Measurements from ENCODE around the gene SND1. TPM values are rescaled to one million over a fixed set of nuclear protein-coding genes. Genes with fewer than 3 reads are reported as not detected.

The SND1 gene
- total and polyA plus RNA-seq, 2 donors (not counting 1 experiment from before 2014, with no cell fraction given) = 44.4 to 165 TPM

DNA sequence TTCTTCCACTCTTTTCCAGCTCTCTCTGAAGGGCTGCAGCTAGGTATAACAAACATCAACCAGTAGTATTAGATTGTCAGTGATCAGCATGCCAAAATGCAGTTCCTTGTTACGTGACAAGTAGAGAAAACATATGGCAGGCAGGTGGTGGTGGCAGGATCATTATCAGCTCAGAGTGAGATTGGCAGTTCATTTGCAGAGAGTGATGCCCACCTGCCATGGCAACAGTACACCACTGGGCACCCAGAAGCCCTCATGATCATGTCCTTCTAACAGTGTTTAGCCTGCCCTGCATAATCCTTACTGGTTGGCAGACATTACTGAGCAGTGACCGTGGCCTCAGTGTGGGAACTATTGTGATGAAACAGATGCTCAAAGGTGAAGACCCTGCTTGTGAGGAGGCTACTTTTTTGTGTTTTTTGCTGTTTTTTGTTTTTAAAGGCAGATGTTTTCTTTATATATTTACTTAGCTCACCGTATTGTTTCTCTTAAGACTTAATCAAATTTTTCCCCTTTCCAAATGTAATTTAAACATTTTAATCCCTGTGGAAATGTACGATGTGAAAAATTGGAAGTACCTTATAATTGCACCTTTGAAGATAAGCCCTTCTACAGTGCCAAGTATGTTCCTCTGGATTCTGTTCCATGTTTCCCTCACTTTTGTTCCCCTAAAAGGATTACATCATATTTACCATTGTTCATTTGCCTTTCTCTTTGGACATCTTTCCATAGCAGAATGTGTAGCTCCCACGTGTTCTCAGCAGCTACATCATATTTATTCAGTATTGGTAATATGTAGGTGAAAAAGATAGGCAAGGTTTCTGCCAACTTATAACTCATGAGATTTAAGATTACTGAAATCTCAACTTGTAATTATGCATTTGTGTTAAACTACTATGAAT lies 179.6 kb downstream of the SND1 start:
- H3K27me3 Mint-ChIP-seq = no peaks in the 10 kb centered on the region
- peaks cover 4% of the 10 kb centered on the region for H4K20me1 ChIP-seq (ENCODE audit: control insufficient read depth, insufficient read depth, low read length, poor library complexity, severe bottlenecking)
- H3K4me1 ChIP-seq (ENCODE audit: control insufficient read depth in 2 of 2, insufficient read depth in 2 of 2, low read length in 2 of 2) = peaks cover 6 to 7% of the 10 kb centered on the region in 2 donors
- no peak overlapping the region for H3K4me3 Mint-ChIP-seq
- WGBS (ENCODE audit: insufficient coverage) = 100% methylated on average over 1 of the region's 5 CpGs
- ChIA-PET CTCF (interaction anchor here (1.5 kb wide), 1 partner anchor 15 kb away, joined by 3 read pairs; no protein-coding TSS in a partner anchor), POLR2A (no interaction called here)
- intact Hi-C loops (cut with micrococcal nuclease) = no loop called here
- H3K27ac ChIP-seq (ENCODE audit: low read length in 2 of 2) = no peak overlapping the region
- peaks cover 0 to 1% (median 1%) of the 10 kb centered on the region in 3 donors for H3K9me3 ChIP-seq (ENCODE audit: control extremely low read depth in 1 of 3, control insufficient read depth in 2 of 3, insufficient read depth in 1 of 3, low read length in 2 of 3)
- no peaks in the 10 kb centered on the region for H3K36me3 ChIP-seq (replicated peaks in 1 of 2; ENCODE audit: control extremely low read depth in 1 of 2, control insufficient read depth in 1 of 2, extremely low read depth in 1 of 2, insufficient read depth in 2 of 2, low read length in 1 of 2)
- H3K4me1 Mint-ChIP-seq = peaks cover 18% of the 10 kb centered on the region
- H3K27ac Mint-ChIP-seq = no peak overlapping the region
- H3K79me2 ChIP-seq (ENCODE audit: control insufficient read depth, insufficient read depth, low read length) = peaks cover 47% of the 10 kb centered on the region
- ATAC-seq (ENCODE audit: low read depth) (no peak), DNase-seq (no peak)
- H3K9ac ChIP-seq (ENCODE audit: low read length) = no peak overlapping the region
- no peaks in the 10 kb centered on the region for H3K9me3 Mint-ChIP-seq (ENCODE audit: insufficient read depth)
- H3K4me3 ChIP-seq (ENCODE audit: control extremely low read depth in 1 of 5, extremely low read depth in 1 of 5, insufficient read depth in 1 of 5, low read depth in 2 of 5, low read length in 4 of 5) = no peak overlapping the region
- no peaks in the 10 kb centered on the region for H3K27me3 ChIP-seq (replicated peaks in 1 of 4; ENCODE audit: control extremely low read depth in 1 of 4, control insufficient read depth in 3 of 4, insufficient read depth in 4 of 4, low read length in 3 of 4)
- TF ChIP-seq, protein P1, sequence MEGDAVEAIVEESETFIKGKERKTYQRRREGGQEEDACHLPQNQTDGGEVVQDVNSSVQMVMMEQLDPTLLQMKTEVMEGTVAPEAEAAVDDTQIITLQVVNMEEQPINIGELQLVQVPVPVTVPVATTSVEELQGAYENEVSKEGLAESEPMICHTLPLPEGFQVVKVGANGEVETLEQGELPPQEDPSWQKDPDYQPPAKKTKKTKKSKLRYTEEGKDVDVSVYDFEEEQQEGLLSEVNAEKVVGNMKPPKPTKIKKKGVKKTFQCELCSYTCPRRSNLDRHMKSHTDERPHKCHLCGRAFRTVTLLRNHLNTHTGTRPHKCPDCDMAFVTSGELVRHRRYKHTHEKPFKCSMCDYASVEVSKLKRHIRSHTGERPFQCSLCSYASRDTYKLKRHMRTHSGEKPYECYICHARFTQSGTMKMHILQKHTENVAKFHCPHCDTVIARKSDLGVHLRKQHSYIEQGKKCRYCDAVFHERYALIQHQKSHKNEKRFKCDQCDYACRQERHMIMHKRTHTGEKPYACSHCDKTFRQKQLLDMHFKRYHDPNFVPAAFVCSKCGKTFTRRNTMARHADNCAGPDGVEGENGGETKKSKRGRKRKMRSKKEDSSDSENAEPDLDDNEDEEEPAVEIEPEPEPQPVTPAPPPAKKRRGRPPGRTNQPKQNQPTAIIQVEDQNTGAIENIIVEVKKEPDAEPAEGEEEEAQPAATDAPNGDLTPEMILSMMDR (IDR thresholded peaks at IDR 0.05) = no peak
- no peak for TF ChIP-seq EZH2 (IDR thresholded peaks at IDR 0.05; ENCODE audit: borderline replicate concordance, insufficient read depth, low read depth, low read length, poor library complexity, severe bottlenecking)
- no peak overlapping the region for H3K4me2 ChIP-seq (replicated peaks; ENCODE audit: low read depth, low read length, poor library complexity, severe bottlenecking)
- H2AFZ ChIP-seq (ENCODE audit: insufficient read depth, low read depth, low read length, poor library complexity, severe bottlenecking) = no peak overlapping the region

- H3K4me2 ChIP-seq (replicated peaks; ENCODE audit: low read depth, low read length, poor library complexity, severe bottlenecking) = no peak overlapping the region
- H3K4me3 ChIP-seq (ENCODE audit: control extremely low read depth in 1 of 5, extremely low read depth in 1 of 5, insufficient read depth in 1 of 5, low read depth in 2 of 5, low read length in 4 of 5) = no peak overlapping the region
- ATAC-seq (ENCODE audit: low read depth) (no peak), DNase-seq (no peak)
- Mint-ChIP-seq H3K4me3 (no peak overlapping the region), H3K9me3 (ENCODE audit: insufficient read depth) (peaks cover 2% of the 10 kb centered on the region), H3K4me1 (peaks cover 18% of the 10 kb centered on the region), H3K27ac (no peak overlapping the region), H3K27me3 (no peaks in the 10 kb centered on the region)
- H3K9me3 ChIP-seq (ENCODE audit: control extremely low read depth in 1 of 3, control insufficient read depth in 2 of 3, insufficient read depth in 1 of 3, low read length in 2 of 3) = peaks cover 3 to 11% (median 3%) of the 10 kb centered on the region in 3 donors
- peaks cover 6 to 7% of the 10 kb centered on the region in 2 donors for H3K4me1 ChIP-seq (ENCODE audit: control insufficient read depth in 2 of 2, insufficient read depth in 2 of 2, low read length in 2 of 2)
- no peaks in the 10 kb centered on the region for H3K27me3 ChIP-seq (replicated peaks in 1 of 4; ENCODE audit: control extremely low read depth in 1 of 4, control insufficient read depth in 3 of 4, insufficient read depth in 4 of 4, low read length in 3 of 4)
- TF ChIP-seq, protein P1 (IDR thresholded peaks at IDR 0.05) = no peak
- TF ChIP-seq EZH2 (IDR thresholded peaks at IDR 0.05; ENCODE audit: borderline replicate concordance, insufficient read depth, low read depth, low read length, poor library complexity, severe bottlenecking) = no peak
- CTCF ChIA-PET = no interaction called here
- H4K20me1 ChIP-seq (ENCODE audit: control insufficient read depth, insufficient read depth, low read length, poor library complexity, severe bottlenecking) = no peaks in the 10 kb centered on the region
- intact Hi-C loops (cut with micrococcal nuclease) = no loop called here
- WGBS (ENCODE audit: insufficient coverage) = 100% methylated on average over 4 of the region's 7 CpGs
- POLR2A ChIA-PET = no interaction called here
- peaks cover 47% of the 10 kb centered on the region for H3K79me2 ChIP-seq (ENCODE audit: control insufficient read depth, insufficient read depth, low read length)
- no peak overlapping the region for H2AFZ ChIP-seq (ENCODE audit: insufficient read depth, low read depth, low read length, poor library complexity, severe bottlenecking)
- no peak overlapping the region for H3K9ac ChIP-seq (ENCODE audit: low read length)
- H3K27ac ChIP-seq (ENCODE audit: low read length in 2 of 2) = no peak overlapping the region
- no peaks in the 10 kb centered on the region for H3K36me3 ChIP-seq (replicated peaks in 1 of 2; ENCODE audit: control extremely low read depth in 1 of 2, control insufficient read depth in 1 of 2, extremely low read depth in 1 of 2, insufficient read depth in 2 of 2, low read length in 1 of 2)
Observed at GRCh38 chr7:127832592-127832991, 180.6 kb downstream of the SND1 start.

Data from B cell (primary cell).